NCI-H1048 (cell line): ENCODE data around the gene AFF2.
"Not testable (repeated sequence)": the region's sequence is repeated elsewhere in the genome, so short reads cannot be mapped to it uniquely, and the experiment has no call there.

Experiments used
- DNase-seq: peaks from one replicate; lab custom pipeline; 2025; lab: John Stamatoyannopoulos, UW

AFF2 gene

DNA sequence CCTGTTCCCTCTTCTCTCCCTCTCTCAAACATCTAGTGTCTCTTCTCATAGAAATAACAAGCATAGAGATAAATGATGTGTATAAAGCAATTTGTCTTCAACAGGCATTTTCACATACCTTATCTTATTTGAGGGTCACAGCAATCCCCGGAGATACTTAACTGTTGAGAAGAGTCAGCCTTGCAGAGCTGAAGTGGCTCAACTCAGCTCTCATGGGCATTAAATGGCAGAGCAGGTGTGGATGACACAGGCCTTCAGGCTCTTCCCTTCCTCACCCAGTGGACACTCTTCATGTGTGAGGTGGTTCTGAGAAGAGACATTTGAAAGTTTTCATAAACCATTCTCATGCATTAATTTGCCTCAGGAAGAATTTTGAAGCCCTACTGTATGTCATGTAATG lies 134.2 kb downstream of the AFF2 start:
- DNase-seq: no peak

DNA sequence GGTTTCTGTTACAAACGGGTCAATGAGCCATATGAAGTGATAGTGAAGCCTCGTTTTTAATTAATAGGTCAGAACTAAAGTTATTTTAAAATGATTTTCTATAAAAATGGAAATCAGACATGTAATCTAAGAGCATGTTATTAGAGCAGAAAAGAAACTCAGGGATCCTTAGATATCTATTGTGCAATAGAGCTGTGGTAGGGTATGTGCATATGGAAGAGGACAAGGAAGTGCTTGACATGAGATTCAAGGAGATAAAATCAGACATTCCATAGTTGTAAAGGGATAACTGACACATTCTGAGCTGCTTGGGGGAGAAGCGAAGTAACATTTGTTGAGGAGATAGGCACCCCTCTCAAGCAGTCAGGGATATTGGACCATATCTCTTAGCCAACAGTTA lies 143.0 kb downstream of the AFF2 start:
- no peak for DNase-seq

DNA sequence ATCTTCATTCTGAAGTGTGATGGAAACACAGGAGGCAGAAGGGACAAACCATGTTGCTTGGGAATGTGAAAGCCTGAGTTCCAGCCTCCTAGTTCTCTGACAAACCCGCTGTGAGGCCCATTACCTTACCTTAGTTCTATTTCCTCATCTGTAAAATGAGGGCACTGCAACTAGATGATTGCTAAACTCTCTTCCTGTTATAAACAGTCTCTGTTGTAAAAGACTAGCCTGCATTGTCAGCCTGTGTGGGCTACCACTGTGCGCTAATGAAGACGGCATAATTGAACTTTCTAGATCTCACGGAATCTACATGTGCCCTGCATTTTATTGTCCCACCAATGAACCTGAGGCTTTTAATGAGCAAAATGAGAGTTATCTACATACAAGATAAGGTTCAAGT lies 147.2 kb downstream of the AFF2 start:
- DNase-seq: no peak

DNA sequence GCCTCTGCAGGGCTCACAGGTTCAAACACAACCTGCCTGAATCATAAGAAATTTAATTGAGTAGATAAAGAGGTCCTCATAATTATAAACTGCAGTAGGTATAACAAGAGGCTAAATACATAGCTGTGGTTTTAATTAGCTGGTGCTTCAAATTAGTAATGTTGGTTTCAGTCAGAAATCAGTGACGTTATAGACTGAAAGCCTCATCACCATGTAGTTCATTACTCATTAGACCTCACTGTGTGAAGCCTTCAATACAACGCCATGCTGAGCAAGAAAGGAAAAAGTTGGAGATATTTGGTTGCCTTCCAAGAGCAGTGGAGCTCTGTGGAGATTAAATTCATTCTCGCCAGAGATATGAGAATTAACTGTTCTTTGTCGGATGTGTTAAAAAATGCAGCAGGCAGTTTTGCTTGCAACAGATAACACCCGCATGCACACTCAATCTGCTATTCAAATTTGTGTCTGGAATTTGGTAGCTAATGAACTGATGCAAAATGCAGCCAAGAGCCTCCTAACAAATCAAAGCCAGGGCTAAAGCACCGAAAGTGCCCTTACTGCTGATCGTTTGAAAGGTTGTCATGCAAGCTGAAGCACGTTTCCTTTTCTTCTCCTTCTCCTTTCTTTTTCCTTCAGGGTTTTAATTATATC lies 148.9 kb downstream of the AFF2 start:
- DNase-seq: no peak

DNA sequence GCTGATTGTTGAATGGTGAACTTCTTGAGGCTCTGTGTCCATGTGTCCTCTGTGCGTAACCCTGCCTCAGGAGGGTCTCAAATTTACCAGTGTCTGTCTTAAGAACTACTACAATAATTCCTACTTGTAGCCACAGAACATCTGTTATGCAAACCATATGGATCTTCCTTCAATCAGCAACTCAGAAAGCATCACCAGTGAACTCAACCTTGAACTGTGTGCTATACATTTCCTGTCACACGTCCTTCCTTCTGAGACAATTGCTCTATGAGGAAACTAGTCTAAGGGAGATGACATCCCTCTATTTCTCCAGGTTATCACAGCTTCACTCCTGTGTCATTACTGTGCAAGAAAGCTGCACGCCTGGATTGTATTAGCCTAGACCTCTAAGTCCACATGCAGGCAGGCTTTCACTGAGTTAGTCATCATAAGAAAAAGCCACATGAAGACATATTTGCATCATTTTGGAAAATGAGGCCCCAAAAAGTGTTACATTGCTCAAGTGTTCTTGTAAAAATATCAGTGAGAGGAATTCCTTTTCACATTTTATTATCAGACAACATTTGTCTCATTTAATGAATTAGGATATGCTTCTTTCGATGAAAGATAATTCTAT lies 157.8 kb downstream of the AFF2 start:
- no peak for DNase-seq

DNA sequence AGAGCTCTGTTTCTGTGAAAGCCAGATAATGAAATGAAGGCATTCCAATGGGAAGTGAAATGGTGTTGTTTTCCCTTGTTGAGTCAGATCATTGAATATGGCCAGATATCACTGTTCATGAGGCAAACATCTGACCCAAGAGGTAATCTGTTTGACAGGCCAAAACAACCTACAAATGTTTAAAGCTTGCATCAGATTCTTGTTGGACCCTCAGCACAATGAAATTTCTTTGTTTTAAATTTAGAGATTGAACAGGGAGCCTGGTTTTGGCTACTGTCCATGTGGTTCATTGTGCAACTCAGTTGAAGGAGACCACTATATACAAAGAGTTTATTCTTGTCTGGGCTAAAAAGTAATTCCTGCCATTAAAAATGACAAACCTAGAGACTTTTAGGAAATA lies 159.1 kb downstream of the AFF2 start:
- DNase-seq: no peak

DNA sequence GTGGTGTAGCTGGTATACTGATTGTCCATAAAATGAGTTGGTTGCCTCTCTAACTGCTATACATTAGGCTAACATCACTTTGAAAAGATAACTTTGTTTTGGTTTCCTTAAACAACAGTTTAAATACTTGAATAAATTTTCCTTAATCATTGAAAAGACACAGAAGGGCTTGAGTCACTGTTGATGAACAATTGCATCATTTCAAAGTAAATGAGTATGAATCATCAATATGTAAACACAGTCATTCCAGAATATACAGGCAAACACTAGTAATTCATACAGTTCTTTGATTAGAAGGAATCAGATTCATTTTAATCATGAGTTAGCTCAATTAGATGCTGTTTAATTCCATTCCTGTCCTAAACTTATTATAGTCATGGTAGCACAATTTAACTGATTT lies 160.6 kb downstream of the AFF2 start:
- DNase-seq: no peak

DNA sequence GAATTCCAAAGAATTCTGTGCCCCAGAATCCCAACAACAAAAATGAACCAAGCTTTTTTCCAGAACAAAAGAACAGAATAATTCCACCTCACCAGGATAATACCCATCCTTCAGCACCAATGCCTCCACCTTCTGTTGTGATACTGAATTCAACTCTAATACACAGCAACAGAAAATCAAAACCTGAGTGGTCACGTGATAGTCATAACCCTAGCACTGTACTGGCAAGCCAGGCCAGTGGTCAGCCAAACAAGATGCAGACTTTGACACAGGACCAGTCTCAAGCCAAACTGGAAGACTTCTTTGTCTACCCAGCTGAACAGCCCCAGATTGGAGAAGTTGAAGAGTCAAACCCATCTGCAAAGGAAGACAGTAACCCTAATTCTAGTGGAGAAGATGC lies 161.6 kb downstream of the AFF2 start:
- DNase-seq: no peak

DNA sequence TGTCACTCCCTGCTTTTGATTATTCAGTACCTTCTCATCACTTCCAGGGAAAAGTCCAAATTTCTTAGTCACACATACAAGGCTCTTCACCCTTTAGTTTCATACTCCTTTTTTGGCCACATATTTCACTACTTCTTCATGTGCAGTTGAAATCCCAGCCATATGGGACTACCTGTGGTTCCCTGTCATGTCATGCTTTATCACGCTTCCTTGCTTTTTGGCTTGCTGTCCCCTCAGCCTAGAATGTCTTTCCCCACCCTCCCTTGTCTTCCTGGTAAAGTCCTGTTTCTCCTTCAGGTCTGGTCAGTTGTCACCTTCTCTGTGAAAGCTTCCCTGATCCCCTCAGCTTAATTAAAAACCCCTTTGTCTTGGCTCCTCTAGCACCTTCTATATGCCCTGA lies 163.8 kb downstream of the AFF2 start:
- DNase-seq: no peak

DNA sequence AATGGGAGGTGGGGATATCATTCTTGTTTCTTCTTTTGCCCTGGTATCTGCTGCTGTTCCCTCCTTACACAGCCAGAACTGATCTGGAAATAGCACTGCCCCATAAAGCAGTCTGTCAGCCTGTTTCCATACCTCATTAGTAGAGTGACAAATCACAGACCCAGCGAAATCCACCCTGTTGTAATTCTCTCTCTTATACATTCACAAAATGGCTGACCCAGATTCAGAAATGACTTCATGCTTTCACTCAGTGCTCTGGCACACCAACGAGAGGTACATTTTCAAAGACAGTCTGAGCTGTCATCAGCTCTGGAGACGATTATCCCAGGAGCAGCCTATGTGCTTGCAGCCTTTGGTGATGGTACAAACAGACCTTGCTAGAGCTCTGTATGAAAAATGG lies 164.6 kb downstream of the AFF2 start:
- DNase-seq: no peak

DNA sequence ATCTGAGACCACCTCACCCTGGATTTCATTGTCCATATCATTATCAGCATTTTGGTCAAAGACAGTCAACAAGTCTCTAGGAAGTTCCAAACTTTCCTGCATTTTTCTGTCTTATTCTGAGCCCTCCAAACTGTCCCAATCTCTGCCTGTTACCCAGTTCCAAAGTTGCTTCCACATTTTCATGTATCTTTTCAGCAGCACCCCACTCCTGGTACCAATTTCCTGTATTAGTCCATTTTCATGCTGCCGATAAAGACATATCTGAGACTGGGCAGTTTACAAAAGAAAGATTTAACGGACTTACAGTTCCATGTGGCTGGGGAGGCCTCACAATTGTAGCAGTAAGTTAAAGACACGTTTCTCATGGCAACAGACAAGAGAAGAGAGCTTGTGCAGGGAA lies 168.8 kb downstream of the AFF2 start:
- not testable (repeated sequence) for DNase-seq

DNA sequence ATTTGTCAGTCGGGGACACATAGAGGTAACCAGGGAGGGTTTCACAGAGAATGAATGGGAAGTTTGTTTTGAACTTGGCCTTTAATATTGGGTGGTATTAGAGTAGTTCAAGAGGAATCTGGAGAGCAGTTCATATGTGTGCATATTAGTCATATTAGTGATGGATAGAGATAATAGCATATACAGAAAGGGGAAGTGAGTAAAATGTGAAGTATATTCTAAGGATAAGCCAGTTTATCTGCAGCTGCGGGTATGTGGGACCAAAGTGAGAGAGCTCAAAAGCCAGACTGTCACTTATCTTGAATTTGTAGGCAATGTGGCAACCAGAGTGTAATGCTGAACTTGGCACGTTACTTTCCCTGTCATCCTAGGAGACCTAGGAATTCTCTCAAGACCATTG lies 169.9 kb downstream of the AFF2 start:
- no peak for DNase-seq

DNA sequence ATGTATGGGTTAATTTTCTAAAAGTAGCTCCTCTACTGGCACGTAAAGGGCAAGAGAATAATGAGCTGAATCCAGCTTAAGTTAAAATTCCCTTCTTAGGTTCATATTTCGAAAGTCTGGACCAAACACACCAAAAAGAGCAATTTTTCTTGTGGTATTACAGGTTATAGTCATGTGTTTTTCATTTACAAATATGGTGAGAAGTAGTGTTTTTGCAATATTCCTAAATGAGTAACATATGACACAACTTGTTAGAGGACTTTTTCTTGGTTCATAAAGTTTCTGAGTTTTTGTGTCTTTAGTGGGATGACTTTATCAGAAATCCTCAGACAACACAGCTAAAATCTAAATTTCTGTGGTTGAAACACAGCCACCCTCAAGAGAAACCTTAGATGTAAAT lies 172.1 kb downstream of the AFF2 start:
- no peak for DNase-seq

DNA sequence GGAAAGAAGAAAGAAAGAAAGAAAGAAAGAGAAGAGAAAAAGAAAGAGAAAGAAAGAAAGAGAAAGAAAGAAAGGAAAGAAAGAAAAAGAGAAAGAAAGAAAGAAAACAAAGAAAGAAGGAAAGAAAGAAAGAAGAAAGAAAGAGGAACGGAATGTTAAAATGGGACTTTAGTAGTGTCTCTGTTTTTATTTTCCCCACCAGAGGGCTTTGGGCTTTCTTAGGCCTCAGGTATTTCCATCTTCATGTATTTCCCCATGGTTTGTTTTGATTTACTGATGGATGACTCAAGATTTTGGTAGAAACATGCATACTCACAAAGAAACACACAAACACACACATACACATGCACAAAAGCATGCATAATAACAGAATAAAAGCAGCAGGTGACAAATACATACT lies 181.2 kb downstream of the AFF2 start:
- no peak for DNase-seq

DNA sequence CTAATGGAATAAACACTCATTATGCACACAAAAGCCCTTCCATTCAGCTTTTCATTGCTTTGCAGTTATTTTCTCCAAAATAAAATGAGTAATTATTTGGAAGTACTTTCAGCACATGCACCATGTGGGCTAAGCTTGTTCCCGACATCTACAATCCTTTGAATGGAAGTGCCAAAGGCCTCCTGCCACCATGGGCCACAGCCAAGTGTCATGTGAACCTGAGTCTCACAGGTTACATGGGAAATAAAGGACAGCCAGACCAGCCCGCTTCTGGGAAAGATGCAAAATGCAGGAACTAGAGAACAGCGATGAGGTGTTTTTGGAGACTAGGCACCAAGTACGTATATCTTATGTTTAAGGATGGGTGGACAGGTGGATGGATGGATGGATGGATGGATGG lies 181.8 kb downstream of the AFF2 start:
- no peak for DNase-seq

DNA sequence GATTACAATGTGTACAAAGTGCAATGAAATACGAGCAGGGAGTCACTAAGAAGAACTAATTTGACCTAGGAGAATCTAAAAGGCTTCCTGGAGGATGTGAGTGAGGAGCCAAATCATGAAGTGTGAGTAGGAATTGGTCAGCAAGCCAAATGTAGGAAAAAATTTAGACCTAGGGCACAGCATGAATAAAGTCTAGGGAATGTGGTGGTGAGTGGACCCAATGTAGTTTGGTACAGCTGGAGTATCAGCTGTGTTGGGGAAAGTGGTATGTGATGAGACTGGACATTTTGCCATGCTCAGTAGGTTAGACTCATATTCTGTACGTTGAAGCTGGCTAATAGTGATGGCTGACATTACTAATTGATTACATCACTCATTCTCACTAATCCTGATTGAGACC lies 191.0 kb downstream of the AFF2 start:
- DNase-seq: no peak

DNA sequence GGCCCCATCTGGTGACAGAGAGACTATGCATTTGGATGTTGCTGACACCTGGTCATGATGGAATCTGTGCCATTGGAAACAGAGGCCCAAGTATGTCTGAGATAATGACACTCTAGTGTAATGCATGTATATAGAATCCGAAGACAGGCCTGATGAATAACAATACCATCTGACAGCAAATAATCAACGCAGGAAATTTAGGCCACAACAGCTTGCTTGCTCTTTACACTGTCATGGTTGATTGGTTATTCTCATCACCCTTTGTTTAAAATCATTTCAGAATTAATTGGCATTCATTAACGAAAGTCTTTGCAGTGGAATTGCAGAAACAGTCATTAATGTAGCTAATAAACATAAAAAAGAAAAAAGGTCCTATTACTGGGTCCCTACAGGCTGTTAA lies 194.8 kb downstream of the AFF2 start:
- DNase-seq: no peak

DNA sequence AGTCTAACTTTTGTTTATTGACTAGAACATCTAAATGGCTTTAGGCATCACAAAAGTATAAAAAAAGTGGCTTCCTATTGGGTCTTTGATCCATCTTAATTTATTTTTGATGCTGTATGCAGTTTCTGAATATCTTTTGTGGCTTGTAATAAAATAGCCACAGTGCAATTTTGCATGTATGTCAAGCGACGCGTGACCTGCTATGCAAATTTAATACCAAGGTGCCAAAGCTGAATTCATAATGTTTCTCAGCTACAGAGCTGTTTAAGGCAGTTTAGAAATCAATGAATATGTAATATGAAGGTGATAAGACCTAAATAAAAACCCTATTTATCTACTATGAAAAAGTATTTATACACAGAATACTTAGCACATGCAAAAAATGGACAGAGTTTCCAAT lies 197.8 kb downstream of the AFF2 start:
- DNase-seq: no peak

DNA sequence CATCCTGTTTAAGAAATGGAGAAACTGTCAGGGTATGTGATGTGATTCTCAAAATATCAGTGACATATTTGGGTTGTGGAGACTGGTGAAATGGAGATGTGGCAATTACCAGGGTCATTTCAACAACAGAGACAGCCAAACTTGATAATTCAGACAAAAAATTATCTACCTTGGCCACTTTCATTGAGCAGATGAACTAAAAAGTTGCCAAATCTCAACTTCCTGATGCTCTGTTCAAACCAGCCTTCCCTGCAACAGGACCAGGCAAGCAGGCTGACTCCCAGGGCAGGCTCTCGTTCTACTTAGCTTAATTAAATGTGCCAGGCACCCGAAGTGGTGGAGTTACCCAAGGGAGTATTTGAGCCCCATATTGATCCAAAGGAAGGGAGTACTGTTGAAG lies 199.6 kb downstream of the AFF2 start:
- no peak for DNase-seq

DNA sequence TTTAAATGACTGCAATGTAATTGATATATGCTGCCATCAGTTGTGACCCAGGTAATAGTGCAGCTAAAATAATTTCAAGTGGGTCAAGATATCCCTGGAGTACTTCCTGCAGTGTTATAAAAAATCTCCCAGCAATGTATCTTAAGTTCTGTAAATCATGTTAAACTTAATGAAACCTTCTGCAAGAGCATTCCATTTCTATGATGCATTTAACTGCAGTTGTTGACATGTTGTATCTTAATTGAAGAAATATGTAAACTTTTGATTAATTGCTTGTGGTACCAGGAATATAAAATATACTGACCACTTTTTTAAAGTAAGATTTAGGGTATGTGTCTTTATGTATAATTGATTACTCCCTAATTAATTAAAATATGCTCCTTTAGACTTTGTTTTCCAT lies 213.6 kb downstream of the AFF2 start:
- DNase-seq: no peak

DNA sequence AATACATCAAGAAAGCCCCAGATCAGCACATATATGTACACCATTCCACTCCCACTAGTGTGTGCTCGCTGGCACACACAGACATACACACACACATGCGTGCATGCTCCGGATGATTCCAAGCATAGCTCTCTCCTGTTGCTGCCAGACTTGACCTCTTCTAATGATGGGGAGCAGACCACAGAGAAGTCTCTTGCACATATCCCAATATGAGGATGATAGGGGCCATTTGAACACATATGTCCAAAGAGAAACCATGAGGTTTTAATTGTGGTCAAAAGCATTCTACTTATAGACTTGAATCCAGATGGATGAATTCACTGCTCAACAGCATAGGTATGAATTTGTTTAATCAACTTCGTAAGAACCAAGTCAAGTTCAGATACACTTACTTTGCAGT lies 214.9 kb downstream of the AFF2 start:
- no peak for DNase-seq

DNA sequence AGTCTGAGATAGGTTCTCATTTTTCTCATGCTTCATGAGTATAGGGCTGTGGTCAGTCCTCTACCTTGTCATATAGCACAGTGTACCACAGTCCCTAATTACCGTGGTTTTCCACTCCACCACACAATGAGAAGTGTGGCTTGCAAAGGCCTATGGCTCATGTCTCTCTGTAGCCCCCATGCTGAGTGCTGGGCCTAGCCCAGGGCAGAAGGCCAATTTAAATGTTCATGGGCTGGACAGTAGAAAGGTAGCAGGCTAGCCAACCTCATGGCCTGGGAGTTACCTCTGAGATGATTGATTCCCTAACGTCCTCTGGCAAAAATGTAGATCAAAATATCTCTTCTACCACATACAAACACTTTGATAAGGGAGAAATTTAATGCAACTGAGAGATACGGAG lies 222.5 kb downstream of the AFF2 start:
- no peak for DNase-seq

DNA sequence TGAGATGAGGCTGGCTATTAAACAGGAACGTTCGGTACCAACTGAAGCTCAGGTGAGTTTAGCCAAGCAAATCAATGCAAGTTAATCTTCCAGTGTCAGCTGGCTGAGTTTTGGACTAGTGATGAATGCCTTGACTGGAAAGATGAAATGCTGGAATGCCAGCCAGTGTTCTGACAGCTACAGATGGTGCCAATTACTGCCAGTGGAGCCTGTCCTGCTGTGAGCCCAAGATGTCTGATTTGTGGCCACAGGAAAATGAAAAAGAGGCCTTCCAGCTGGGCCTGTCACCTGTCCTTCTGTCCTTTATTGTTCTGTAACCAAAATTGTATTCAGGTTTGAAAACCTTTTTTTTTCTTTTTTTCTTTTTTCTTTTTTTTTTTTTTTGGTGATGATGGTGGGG lies 223.1 kb downstream of the AFF2 start:
- no peak for DNase-seq

DNA sequence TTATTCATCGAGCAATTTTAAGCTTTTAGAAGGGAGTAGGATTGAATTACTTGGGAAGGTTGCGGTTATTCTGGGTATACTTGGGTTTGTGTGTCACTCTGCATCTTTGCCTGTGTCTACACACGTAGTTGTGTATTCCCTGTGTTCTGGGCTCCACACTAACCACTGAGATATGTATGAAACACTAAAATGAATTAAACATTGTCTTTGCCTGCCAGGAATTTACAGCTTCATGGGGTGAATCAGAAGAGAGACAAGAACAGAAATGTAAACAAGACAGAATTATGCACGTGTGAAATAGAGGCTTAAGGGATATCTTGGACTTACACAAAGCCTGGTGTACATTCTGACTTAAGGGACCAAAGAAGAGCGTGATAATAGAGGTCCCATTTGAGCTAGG lies 228.5 kb downstream of the AFF2 start:
- no peak for DNase-seq
